NCI-H128 (cell line): ENCODE measurements around the gene KYNU.

Experiments
- DNase-seq: peaks from one replicate; lab custom pipeline; 2025; ENCODE audit not compliant: unreplicated experiment; lab: John Stamatoyannopoulos, UW

Gene KYNU

DNA sequence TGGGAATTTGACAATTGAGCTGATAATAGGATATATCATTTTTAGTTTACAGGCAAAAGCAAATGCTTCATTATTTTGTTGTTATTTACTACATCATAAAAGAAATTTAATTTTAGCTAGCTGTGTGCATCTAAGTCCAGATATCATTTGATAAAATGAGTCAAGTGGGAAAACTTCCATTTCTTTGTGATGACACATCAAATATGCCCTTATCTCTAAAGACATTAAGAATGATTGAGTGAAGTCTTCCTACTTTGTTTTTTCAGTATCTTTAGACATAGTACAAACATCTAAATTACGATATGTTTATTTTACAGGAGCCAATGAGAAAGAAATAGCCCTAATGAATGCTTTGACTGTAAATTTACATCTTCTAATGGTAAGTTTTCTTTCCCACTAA is 77.0 kb downstream of the KYNU start:
- no peak for DNase-seq

DNA sequence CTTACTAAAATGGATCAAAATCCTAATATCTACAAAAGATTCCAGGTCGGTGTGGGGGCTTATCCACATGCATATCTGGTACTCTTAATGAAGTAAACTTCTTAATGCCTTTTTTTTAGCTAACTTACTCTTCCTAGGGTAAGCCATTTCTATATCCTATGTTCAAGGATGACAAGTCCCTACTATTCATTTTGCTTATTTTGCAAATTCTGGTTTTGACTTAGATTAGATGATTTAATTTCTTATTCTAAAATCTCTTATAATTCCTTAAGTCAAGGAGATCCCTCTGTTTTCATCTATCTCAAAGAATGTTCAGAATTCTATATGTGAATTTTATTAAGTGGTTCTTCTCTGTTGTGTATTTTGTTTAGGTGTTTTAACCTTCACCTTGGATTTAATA is 79.7 kb downstream of the KYNU start:
- no peak for DNase-seq

DNA sequence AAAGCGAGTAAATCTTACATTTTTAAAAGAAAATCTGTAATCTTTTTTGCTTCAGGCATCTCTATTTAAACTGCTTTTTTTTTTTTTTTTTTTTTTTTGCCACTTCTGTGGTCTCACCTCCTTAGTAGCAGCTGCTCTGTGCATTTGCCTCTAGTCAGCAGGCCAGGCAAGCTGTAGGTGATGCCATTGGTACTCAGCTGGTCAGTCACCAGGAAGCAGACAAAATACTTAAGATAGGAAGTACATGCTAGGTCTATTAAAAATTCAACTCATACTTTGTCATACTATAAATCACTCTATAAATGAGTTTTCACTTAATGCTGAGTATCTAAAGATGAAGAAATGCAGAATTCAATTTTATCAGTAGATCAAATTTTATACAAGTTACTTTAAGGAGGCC is 83.7 kb downstream of the KYNU start:
- DNase-seq: no peak

DNA sequence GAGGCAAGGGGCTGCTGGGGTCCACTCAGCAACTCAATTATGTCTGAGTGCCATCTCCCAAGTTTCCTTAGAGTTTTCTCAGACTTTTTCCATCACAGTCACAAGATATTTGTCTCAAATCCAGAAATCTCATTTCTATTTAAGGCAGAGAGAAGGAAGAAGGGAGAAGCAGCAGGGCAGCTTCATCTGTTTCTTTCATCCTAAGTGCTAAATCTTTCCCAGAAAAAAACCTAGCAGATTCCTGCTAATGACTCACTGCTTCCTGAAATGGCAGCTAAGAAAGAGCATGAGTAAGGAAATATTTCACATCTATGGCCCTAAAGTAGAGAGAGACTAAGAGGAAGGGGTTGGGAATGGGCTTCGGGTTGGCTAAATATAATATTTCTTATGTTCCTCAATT is 88.0 kb downstream of the KYNU start:
- DNase-seq: no peak

DNA sequence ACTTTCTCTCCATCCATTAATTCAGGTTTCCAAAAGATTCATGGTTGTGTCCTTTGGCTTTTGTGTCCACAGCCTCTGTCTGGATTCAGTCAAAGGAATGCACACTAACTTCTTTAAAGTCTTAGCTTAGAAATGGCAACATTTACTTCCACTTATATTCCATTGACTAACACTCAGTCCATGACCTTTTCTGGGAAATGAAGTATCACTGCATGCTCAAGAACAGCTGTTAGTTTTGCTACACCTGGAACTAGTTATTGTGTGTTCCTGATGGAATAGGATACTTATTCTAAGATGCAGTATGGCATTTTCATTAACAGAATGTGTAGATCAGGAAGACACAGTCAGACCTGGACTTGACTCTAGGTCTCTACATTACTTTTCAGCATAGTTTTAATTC is 88.8 kb downstream of the KYNU start:
- DNase-seq: no peak

DNA sequence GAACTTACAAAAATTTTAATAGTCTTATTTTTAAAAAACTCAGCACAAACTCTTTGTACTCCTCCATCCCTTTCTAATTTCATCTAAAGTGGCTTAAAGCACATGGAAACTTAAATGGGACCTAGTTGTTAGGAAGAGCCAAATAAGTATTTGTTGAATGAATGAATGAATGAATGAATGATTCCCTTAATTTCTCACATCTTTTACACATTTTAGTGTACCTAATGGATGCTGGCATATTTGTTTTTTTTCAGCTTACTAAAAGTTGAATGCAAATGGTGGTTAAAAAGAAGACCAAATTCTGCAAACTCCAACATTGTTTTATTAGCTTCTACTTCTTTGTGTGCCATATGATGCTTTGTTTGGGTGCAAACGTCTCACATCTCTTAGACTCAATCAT is 89.6 kb downstream of the KYNU start:
- DNase-seq: no peak

DNA sequence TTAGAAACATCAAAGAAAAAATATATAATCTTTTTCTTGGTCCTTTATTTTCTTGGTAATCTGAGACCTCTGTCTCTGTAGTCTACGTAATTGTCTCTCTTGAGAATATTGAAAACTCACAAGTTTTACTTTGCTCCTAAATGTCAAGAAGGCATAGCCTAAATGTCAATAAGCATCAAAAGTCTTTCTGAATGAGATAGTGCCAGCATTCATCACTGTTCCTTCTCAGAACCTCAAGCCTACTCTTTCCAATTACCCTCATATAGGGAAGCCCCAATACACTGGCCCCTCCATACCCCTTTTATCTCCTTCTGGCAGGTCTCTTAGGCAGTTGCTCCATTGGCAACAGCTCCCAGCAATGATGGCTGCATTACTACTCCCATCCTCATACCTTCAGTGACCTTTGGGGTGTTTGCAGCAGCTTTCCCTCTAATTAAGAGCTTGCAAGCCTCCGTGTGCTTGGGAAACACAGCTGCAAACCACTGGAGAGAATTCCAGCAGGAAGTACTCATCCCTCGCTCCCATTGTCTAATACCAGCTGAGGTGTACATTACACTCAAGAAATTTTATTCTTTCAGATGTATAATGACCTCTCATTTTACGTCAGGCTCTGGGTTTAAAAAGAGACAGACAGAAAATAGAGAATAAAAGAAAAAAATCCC is 95.8 kb downstream of the KYNU start:
- DNase-seq: no peak

DNA sequence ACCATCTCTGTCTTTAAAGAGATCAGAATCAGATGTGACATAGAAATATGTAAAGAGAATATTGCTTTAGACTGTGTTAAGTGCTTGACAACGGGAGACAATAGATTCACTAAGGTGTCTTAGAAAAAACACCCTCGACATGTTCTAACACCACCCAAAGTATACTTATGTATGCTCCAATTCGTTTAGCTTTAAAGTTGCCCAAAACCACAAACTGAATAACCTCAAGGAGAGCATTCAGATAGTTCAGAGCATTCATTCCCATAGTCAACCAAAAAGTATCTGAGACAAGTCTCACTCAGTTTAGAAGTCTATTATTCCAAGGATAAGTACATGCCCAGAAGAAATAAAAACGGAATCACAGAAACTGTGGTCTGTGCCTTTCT is 96.4 kb downstream of the KYNU start:
- no peak for DNase-seq

DNA sequence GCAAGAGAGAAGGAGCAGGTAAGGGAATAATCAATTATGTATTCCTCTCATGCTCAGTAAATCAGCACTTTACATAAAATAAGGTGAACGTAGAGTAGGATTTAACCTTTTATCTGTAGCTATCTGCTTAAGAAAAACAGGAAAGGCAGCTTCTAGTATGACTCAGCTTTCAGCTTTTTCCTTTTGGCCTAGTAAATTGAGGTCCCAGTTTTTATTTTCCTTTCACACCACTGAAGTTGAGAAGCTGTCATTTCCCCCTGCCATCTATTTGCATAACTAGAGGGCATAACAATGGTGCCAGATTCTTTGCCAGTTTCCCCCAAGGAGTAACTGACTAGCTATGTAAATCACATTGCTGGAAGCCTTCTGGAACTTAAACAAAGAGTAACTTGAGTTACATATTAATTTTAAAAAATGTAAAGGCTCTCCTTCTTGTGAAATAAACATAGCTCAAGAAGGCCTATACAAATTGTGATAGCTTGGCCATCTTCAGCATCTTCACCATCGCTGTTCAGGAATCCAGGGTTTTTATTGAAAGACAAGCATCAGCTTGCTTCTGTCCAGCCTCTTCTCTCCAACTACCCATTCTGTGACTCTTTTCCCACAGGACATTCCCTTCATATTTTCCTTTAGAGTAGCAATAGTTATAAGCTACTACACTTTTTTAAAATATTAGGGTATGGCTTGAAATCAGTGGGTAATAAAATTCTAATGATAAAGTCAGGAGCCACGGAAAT is 97.0 kb downstream of the KYNU start:
- DNase-seq: no peak

DNA sequence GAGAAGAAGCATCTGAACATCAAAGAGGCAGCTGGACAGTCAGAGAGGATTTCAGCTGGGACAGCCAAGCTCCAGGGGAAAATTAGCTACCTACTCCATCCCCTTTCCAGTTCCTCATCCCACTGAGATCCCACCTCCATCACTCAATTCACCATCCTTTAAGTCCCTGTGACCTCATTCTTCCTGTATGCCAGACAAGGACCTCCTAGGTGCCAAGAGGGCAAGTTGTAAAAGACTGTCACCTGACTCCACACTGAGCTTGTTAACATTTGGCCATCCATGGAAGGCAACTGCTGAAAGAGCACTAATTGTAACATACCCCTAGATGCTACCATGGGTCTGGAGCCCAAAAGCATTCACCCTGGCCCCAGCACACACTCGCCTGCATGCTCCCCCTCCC is 97.8 kb downstream of the KYNU start:
- no peak for DNase-seq

DNA sequence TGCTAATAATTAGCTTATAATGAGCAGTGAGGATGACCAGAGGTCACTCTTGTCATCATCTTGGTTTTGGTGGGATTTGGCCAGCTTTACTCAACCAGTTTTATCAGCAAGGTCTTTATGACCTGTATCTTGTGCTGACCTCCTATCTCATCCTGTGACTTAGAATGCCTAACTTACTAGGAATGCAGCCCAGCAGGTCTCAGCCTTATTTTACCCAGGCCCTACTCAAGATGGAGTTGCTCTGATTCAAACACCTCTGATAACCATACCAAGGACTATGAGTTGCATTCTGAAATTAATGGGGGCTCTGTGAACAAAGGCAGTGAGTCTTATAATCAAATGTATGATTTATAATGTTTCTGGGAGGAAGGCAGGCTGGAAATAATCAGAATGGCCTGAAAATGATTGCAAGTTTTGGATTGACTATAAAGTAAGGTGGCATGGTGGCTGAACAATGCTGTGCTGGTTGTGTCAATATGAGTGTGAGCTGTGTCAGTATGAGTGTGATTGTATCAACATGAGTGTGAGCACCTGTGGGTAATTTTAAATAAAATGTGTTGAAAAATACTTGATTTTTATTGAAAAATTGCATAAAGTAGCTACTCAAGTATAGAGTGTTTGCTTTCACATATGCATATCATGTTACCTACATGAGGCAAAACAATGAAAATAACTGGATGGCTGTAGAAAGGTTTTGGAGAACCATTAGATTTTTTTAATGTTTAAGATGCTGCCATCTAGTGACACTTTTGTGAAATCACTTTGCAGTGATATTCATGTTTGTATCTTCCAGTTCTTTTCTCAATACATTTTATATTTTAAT is 103.0 kb downstream of the KYNU start:
- DNase-seq: no peak

DNA sequence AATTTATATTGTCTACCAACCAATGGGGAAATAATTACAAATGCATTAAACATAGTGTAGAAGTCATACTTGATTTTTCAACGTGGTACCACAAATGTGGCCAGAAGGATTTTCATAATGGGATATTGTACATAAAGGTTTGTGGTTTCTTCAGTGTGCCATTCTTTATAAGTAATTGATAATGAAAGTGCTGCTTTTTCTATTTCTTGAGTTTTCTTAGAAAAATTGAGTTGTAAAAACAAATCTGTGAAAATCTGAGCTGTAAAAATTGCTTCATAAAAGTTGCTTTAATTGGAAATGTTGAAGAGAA is 103.6 kb downstream of the KYNU start:
- no peak for DNase-seq

DNA sequence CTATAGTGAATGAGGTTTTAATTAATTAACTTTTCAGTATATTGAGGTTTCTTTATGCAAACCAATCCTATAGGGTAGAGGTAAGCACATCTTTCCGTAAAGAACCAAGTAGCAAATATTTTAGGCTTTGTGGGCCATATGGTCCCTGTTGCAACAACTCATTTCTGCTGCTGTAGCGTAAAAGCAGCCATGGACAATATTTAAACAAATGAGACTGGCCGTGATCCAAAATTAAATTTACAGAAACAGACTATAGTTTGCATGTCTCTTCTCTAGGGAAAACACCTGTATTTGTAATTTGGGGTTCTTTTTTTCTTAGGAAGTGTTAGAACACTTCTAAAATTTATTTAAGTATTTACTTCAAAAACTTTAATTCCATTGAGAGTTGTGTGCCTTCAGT is 104.3 kb downstream of the KYNU start:
- no peak for DNase-seq

DNA sequence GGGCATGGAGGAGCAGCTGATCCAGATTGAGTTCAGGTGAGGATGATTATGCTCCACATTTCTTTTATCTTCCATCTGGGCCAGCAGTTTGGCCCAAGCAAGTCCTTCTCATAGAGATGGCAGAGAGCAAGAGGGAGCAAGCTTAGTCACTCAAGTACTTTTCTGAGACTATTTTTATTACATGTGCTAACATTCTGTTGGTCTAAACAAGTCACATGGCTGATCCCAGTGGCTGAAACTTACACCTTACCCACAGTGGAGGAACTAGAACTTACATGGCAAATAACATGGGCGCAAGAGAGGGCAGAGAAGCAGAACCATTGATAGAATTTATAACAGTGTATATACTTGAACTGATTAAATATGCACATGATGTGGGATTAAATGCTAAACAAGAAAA is 105.7 kb downstream of the KYNU start:
- DNase-seq: no peak

DNA sequence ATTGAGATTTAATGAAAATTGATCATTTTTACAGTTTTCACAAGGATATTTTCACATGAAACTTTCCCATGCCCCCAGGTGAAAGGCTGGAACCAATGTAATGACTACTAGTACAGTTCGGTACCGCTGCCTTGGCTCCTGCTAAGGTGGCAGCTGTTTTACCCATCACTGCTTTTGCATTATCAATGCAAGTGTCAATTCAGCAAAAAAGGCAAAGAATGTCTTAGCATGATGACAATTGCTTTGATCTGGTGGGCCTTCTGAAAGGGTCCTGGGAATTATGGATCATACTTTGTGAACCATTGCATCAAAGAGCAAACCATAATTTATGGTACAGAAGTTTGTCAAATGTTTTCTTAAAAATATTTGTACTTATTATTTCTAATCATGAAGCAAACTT is 107.2 kb downstream of the KYNU start:
- DNase-seq: no peak

DNA sequence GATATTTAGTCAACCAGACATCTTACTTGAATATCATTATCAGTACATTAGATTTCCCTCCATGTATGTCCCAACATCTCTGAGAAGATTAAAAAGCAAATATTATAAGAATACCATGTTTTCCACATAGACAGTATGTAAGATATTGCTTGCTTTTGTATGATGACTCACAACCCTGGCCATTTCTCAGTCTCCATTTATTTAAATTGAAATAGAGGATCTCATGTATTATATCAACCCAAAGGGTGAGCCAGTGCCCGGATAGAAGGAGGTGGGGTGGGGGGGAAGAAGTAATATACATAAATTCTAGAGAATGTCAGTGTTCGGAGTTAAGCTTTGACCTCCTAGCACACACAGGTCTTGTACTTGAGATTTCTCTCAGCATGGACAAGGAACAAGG is 109.6 kb downstream of the KYNU start:
- no peak for DNase-seq

DNA sequence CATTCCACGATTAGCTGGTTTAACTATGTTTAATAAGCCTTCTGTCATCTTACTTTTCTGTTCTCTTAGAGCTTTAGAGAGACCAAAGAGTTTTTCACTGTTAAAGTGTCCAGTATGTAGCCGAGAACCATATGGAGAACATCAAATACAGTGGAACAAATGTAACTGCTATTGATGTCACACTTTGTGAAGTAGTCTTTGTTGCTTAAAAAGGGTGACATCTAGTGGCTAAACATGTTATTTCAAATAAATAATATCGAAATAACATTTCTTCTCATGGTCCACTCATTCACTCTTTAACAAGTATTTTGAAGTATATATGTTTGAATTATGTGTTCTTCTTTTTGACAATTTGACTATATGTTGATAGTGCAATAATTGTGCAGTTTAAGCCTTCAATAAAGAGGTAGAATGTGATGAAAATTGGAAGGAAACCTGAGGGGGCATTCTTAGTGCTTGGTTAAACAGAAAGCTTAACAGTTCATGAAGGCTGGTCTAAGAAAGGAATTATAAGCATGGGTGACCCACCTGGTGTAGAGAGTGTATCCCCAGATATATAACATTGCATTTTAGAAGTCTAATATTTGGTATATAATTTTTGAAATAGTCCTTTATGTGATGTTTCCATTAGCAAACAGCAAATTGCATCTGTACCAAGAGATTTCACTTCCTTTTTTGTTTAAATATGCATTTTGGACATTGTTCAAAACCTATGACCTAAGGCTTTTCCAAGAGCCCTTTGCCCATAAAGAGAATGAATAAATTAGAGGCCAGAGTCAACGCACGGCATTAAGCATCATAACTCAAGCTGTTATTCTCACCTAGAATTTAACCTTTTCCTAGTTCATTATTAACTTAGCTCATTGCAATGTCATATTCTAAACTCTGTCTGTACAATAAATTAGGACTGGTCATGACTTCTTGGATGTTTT is 112.1 kb downstream of the KYNU start:
- DNase-seq: no peak

DNA sequence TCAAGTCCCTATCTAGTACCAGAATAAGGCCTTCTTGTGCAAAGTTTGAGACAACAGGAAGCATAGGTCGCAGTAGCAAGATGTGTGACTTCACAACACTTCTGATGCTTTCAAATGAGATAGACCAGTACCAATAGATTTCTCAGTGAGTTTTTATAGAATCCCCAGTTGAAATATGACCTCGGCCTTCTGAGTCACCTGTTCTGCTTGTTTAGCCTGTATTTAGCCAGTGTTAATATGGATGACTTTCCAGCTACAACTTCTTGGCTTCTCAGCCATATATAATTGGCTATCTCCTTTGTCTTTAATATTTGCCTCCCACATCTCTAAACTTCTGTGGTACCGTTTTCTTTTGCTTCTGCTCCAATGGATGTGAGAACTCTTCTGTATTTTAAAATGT is 113.8 kb downstream of the KYNU start:
- DNase-seq: no peak

DNA sequence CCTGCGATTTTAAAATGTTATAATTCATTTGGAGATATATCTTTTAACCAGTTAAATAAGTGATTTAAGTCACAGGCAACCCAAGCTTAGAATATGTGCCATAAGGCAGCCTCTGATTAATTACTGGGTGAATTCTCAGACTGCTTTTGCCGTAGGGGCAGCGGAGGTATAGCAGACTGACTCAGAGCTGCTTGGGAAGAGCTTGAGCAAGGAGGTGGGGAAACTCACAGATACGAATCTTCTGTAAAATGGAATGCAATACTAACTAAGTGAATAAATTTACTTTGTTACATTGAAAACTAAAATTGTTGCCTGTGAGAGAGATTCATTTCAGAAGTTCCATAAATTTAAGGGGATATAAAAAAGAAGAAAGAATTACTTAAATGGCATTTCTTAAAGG is 115.4 kb downstream of the KYNU start:
- DNase-seq: no peak

DNA sequence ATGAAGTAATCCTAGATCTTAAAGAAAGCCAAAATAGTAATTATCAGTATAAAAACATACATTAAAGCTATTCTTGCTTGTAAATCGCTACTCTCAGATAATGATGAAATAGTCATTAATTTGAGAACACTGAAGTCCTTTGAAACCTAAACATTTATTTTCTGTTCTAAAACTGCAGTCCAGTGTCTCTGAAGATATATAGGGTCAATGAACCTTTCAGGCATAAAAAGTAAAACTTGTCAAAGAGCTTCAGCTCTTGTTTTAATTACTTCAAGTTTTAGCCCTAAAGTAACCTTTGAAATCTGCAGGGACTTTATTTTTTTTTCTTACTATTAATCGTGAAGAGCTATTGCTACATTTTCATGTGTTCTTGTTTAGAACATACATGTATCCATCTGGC is 116.3 kb downstream of the KYNU start:
- no peak for DNase-seq

DNA sequence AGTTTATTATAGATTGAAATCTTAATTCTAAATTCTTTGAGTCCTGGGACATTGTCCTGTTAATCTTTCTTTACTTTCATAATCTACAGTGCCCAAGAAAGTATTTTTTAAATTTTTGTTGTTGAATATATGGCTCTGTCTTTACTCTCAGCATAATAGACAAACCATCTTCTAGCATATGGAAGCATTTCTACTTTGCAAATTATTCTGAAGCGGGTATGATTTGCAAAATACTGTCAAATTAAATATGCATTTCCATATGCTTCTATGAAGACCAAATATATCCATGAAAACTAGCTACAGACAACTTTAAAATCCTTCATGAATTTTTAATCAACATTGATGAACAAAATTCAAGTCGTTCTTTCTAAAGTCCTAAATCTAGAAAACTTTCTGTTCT is 117.2 kb downstream of the KYNU start:
- no peak for DNase-seq
